HG02759 (cell line): ENCODE measurements around the gene CFAP410.
"Not testable (repeated sequence)": the region's sequence is repeated elsewhere in the genome, so short reads cannot be mapped to it uniquely, and the experiment has no call there.

Source experiments
- ATAC-seq: cut with Tn5 transposase; IDR thresholded peaks from one replicate; pipeline ENCODE4 v1.9.1; 2021; ENCODE audit warnings: mild to moderate bottlenecking, moderate library complexity; ENCODE audit not compliant: unreplicated experiment

The CFAP410 gene

DNA sequence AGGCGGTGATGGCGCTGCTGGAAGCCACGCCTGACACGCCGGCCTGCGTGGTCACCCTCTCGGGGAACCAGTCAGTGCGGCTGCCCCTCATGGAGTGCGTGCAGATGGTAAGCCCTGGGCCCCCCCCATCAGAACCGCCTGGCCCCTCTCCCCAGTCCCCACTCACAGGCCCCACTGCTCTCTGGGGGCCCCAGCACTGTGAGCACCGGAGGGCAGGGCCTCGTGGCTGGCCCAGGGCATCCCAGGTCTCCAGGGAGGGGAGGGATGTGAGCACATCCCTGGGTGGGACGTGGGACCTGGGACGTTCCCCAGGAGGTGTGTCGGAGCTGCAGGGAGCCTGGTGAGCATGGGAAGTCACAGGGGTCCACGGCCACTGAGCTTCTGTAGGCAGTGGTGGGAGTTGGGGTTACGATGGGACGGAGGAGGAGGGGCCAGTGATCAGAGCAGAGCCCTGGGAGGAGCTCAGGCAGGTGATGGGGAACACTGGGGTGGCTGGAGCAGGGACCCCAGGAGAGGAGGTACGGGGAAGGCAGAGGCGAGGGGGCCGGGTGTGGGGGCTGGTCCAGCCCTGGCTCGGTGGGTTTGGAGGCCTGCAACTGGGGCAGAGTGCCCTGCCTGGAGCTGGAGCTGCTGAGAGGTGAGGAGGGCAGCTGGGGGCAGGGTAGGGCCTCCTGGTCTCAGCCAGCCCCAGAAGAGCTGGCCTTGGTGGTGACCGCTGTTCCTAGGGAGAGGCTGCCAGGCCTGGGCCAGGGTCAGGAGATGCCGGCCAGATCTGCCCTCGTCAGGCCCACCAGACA is 20.5 kb downstream of the CFAP410 start:
- ATAC-seq, result no peak

DNA sequence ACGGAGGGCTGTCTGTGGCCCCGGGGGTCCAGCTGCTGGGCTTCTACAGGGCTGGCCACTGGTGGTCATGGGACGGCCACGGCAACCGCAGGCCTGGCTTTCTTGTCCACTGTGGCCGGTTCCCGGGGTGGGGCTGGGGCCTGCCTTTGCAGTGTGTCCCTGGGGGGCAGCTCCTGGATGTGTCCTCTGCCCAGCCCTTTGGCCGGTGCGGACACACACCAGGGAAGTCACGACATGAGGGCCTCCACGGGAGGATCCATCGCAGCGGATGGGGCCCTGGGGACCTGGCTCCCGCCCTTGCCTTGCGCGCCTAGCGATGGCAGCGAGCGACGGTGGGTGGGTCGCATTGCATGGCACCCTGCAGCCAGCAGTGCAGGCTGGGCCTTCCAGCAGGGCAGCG is 21.3 kb downstream of the CFAP410 start:
- ATAC-seq, result no peak

DNA sequence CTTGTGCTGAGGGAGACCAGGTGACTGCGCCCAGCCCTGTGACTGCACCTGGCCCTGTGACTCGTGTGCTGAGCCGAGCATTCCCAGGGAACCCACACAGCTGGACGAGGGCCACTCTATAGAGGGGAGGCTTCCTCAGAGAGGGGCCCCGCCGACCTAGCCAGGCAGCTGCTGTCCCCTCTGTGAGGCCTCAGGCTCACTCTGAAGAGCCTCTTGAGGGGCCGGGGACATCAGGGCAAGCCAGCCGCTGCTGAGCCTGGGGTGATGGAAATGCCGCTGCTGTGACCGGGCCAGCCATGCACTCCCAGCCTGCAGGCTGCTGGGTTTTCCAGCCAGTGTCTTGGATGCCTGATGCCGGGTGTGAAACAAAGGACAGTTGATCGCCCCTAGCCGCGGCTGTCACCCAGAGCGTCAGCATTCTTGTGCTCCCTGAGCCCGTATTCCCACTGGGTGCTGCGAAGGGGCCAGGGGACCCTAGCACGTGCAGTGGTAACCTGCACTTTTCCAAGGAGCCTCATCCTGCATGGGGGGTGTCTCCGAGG is 21.9 kb downstream of the CFAP410 start:
- no peak for ATAC-seq

DNA sequence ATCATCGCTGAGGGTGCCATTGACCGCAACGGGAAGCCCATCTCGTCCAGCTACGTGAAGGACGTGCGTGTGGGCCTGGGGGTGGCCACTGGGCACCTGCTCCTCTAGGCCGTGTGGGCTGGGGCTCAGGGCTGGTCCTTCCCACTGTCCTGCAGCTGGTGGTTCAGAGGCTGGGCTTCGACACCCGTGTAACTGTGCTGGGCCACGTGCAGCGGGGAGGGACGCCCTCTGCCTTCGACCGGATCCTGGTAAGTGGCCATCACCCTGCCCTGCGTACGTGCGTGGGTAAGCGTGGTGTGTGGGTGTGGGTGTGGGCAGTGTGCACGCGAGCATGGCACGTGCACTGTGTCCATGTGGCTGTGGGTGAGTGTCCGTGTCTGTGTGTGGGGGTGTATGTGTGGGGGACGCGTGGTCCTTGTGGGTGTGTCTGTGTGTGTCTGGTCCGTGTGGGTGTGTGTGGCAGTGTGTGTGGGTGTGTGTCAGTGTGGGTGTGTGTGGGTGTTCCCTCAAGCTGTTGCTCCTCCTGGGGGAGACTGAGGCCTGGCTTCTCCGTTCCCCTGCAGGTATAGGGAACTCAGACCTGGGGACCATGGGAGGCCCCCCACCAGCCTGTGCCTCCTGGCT is 22.8 kb downstream of the CFAP410 start:
- no peak for ATAC-seq

DNA sequence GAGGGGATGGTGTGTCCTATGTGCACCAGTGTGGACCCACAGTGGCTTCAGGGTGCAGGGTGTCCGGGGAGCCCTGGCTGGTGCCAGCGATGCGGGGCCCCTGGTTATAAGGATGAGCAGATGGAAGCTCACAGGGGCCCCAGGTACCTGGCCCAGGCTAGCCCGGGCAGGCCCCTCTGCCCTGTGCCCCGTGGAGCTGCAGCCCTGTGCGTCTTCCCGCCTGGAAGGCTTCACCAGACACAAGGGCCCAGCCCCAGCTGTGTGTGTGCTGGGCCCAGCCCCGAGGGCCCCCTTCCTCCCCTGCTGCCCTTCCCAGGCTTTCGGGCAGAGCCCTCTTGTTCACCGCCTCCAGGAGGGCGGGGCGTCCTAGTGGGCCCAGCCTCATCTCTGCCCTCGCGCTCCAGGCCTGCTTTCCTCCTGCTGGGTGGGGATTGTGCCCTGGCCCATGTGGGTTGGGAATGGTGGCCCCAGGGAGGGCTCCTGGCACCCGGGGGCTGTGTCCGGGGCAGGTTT is 23.4 kb downstream of the CFAP410 start:
- ATAC-seq, result no peak

DNA sequence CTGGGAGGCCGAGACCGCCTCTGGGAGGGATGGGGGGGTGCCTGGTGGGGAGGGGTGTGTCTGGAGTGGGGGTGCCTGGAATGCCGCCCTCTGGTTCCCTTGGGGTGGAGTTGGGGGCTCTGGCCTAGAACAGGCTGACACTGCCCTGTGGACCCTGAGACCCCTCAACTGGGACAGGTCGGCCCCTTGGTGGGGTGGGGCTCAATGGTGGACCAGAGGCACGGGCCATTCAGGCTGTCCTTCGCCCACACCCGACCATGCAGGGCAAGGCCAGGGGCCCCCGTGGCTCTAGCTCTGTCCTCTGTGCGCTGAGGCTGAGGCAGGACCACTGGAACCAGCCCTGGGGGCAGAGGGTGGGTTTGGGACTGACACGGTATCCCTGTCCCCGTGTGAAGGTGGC is 24.6 kb downstream of the CFAP410 start:
- no peak for ATAC-seq

DNA sequence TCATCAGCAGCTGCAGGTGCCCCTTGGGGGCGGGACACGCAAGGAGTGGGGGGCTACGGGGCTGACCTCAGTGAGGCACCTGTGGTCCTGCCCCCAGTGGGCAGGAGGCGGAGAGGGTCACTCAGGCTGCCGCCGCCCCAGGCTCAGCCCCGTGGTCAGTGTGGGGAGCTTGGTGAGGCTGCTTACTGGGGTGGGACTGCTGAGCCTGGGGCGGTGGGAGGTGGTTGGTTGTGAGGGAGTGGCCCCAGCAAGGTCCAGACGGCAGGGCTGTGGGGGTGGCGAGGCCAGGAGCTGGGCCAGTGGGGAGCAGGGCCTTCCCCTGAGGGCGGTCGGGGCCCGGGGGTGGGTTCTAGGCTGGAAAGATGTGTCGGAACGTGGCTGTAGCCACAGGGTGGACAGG is 25.1 kb downstream of the CFAP410 start:
- ATAC-seq, result no peak

DNA sequence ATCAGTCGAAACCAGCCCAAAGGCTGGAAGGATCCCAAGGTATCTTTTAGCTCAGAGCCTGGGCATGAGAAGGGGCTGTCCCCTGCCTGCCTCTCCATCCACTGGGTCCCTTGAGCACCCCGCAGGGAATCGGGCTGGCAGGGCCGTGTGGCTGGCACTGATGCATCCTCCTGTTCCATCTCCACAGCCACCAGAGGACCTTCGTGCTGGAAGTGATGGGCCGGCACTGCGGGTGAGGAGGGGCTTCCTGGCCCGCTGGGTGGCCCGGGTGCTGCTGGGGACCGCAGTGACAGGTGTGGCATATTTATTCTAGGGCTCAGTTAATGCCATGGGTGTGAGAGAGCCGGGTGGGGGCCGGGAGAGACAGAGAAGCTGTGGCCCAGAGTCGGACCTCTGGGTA is 25.7 kb downstream of the CFAP410 start:
- no peak for ATAC-seq

DNA sequence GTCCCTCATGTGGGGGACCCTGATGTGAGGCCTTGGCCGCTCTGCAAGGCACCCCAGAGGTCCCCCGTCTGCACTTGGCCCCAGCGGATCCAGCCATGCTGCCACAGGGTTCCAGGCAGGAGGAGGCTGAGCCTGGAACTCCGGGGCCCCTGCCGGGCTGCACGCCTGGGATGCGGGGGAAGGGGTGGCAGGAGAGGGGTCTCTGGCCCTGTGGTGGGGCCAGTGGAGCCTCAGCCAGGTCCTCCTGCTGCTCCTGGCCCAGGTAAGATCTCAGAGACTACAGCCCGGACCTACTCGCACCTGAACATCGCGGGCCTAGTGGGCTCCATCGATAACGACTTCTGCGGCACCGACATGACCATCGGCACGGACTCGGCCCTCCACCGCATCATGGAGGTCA is 26.5 kb downstream of the CFAP410 start:
- ATAC-seq, result no peak

DNA sequence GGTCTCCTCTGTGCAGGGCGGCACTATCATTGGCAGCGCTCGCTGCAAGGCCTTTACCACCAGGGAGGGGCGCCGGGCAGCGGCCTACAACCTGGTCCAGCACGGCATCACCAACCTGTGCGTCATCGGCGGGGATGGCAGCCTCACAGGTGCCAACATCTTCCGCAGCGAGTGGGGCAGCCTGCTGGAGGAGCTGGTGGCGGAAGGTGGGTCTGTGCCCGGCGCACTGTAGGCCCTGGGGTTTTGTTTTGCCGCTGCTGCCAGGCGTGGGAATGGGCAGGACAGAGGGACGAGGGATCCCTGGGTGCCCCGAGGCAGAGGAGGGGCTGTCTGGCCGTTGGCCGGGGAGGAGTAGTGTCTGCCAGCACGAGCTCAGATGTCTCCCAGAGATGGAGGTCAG is 27.1 kb downstream of the CFAP410 start:
- no peak for ATAC-seq

DNA sequence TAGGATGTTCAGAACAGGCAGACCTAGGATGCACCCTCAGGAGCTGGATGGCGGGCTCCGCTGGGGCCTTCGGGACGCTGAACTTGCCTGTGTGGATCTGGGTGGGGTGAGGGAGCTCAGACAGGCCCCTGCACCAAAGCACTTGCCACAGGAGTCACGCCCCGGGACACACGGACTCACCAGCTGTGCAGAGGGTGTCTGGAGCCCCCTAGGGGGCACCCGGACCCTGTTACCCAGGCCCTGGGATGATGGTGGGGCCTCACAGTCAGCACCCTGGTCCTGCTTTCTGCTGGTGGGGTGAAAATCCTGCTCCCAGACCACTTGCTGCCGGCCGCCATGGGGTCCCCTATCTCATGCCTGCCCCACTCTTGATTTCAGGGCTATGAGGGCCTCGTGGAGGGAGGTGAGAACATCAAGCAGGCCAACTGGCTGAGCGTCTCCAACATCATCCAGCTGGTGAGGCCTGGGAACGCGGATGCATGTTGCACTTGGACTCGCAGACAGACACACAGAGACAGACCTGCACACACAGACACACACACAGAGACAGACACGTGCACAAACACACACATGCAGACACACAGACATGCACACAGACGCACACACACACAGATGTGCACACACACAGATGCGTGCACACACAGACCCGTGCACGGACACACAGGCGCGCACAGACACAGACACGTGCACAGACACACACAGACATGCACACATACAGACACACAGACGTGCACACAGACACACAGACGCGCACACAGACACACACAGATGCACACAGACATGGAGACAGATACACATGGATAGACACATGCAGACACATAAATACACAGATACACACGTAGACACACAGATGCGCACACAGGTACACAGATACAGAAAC is 28.3 kb downstream of the CFAP410 start:
- ATAC-seq, result no peak

DNA sequence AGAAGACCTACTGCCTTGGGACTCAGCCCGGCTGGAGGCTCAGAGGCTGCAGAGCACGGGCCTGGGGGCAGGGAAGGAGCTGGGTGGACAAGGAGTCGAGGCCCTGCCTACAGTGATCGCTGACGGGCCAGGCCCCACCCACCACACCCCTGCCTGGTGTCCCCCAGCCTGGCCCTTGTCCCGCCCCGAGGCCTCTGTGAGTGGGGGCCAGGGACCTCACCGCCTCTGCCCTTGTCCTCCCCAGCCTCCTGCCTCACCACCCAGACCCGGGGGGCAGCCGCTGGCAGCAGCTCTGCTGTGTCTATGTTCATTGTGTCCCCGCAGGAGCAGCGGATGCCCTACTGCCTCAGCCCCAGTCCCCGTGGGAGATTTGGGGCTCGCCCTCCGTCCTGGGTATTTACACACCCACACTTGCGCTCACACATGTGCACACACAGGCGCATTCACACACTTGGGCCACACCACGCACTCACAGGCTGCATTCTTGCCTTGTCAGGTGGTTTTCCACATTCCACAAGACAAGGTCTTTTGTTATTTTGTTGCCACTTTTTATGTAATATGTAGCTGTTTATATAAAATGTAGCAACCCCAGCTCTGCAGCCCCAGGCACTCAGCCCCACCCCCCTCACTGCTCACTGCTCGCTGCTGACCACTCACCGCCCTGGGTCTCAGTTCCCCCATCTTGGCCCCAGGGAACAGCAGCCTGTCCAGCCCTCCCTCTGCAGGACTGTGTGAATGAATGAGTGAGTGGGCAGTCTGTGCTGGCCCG is 32.1 kb downstream of the CFAP410 start:
- no peak for ATAC-seq

DNA sequence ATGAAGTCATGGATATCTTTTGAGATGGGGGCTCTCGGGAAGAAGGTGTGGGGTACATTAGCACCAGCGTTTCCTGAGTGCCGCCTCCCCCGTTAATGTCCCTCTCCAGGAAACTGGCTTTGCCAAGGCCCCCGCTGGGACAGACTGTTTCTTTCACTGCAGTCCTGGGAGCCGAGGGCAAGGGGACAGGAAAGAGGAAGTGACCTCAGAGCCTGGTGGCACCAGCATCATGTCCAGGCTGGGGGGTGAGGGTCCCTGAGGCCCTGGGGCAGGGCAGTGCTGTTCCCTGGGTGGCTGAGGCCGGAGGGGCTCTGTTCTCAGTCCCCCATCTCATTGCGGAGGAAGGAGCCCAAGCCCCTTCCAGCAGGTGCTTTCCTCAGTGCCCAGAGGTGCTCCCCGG is 33.5 kb downstream of the CFAP410 start:
- no peak for ATAC-seq

DNA sequence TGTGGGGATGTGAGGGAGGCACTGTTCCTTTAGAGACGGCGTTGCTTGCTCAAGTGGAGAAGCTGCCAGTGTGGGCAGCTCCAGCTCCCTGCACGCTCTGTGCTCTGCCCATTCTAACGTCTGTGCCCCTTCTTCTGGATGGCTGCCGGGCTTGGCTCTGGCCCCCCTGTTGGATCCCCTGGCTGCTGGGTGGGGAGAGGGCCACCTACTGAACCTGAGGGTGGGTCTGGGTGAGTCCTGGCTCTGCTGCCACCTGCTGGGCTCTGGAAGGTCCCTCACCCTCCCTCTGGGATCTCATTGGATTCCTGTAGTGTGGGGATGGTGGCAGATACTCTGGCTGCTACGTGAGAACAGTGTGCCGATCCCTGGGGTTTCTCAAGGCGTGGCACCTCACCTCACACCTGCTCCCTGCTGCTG is 34.3 kb downstream of the CFAP410 start:
- ATAC-seq, result no peak

DNA sequence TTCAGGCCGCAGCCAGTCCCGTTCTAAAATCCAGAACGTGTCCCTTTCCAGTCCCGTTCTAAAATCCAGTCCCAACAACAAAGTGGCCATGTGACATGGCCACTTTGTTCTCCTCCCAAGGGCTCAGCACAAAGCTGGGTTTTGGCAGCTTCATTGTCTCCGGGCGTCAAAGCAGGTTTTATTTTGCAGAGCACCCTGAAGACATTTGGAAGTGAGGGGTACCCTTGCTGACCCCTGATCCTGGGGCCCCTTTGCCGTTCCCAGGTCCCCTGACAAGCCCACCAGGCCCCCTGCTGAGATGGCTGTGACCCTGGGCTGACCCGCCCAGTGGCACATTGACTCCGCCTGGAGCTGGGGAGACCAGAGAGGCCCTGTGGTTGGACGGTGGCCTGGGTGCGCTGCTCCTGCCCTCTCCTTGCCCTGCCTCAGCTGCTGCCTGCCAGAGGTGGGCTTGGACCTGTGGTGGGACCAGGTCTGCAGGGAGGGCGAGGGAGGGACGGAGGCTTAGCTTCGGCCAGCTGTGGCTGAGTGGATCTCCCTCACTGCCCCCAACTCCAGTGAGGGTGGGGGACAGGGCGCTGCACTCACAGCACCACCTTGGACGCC is 35.1 kb downstream of the CFAP410 start:
- ATAC-seq, result no peak

DNA sequence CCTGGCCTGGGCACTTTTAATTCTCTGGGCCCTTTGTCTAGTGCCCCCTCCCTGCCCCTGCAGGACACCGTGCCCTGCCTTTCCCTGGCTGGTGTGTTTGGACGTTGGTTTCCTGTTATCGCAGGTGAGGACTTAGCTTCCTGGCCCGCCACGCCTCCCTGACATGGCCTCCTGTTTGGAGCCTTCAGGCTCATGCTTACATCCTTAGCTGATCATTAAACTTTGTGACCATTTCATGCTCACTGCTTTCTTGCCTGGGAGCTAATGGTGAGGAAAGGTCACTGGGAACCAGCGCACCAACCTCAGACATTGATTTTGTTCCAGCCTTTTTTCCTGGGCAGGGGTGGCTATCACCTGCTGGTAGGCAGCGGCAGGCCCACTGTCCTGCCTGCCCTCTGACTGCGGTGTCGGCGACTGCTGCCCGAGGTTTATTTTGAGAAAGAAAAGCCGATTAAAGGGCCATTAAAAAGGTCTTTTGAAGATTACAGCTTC is 35.7 kb downstream of the CFAP410 start:
- ATAC-seq, result no peak

DNA sequence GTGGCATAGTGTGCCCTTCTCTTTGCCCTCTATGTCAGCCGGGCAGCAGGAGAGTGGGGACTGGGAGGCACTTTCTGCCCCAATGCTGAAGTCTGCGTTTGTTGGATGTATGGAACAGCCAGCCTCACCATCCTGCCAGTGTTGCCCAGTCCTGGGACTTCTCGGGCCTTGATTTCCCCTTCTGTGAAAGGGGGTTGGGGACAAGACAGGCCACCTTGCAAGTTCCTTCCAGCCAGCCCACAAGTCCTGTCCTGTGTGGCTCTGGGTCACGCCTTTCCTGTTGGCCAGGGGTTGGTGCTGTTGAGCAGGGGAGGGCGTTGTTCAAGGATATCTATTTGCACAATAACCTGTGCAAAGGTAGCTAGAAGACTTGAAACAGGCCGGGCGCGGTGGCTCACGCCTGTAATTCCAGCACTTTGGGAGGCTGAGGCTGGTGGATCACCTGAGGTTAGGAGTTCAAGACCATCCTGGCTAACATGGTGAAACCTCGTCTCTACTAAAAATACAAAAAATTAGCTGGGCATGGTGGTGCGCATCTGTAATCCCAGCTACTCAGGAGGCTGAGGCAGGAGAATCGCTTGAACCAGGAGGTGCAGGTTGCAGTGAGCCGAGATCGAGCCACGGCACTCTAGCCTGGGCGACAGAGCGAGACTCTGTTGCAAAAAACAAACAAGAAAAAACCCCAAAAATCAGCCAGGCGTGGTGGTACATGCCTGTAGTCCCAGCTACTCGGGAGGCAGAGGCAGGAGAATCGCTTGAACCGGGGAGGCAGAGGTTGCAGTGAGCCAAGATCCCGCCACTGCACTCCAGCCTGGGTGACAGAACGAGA is 36.4 kb downstream of the CFAP410 start:
- ATAC-seq, result not testable (repeated sequence)

DNA sequence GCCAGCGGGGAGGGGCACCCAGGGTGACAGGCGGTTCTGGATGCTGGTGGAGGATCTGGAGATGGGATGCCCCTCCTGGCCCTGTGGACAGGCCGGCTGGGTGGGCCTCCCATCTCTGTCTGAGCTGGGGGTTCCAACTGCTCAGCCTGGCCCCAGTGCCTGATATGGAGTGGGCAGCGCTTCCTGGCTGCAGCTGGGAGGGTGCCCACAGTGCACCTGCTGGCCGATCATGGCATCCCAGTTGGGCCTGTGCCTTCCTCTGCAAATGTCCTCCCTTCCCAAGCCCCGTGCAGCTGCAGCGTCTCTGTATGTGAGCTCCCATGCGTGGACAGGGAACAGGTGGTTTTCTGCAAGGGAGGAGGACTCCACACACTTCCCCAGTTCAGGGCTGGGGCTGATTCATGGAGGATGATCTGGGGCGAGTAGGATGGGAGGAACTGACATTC is 37.2 kb downstream of the CFAP410 start:
- ATAC-seq, result no peak

DNA sequence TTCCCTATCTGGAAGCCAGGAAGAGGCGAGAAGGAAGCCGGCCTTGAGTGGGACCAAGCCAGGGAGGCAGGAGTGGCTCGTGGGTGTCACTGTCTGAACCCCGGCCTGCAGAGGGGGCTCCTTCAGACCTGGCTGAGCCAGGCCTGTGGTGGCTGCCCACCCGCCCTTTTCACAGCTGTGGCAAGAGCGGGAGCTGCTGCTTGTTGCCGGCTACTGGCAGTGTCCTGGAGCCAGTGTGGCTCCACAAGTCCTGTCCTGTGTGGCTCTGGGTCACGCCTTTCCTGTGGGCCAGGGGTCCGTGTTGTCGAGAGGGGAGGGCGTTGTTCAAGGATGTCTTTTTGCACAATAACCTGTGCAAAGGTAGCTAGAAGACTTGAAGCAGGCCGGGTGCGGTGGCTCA is 38.0 kb downstream of the CFAP410 start:
- ATAC-seq, result no peak
